HEK293 (cell line): ENCODE data around the gene CHRNA1.

Experiments used
- CTCF ChIA-PET: fragments of 350-600 bp; formaldehyde crosslinking; extraction: SDS; loops from one replicate; lab custom pipeline; 2021; ENCODE audit warnings: antibody characterized with exemption; lab: Yijun Ruan, JAX
- POLR2A ChIA-PET: fragments of 300-600 bp; formaldehyde crosslinking; extraction: SDS; loops from one replicate; lab custom pipeline; 2020; ENCODE audit warnings: antibody characterized with exemption, inconsistent platforms; lab: Yijun Ruan, JAX
- H3K27ac ChIP-seq: fragments of 200-500 bp; sonication (Bioruptor generic); 2 replicates; pipeline ENCODE4 v1.5.1; 2014; ENCODE audit warnings: low read depth, low read length, control low read depth, inconsistent platforms; ENCODE audit errors: extremely low read depth
- H3K36me3 ChIP-seq, 2 experiments: fragments of 200-500 bp in 1 of 2; sonication (Bioruptor generic) in 1 of 2; 1 replicate in 1 of 2; 2 replicates in 1 of 2; pipeline ENCODE4 v1.5.1; 2014 to 2017; ENCODE audit warnings: inconsistent platforms in 2 of 2, low read length in 2 of 2; ENCODE audit not compliant: control insufficient read depth in 2 of 2, insufficient read depth in 1 of 2
- H3K4me1 ChIP-seq: fragments of 200-500 bp; sonication (Bioruptor generic); 2 replicates; pipeline ENCODE4 v1.5.1; 2014; ENCODE audit warnings: mild to moderate bottlenecking, low read length, inconsistent platforms; ENCODE audit not compliant: control insufficient read depth, insufficient read depth
- H3K4me3 ChIP-seq: 2 replicates; pipeline ENCODE4 v1.5.1; 2011; ENCODE audit warnings: low read depth, mild to moderate bottlenecking, control low read depth, low read length, moderate library complexity
- H3K9me3 ChIP-seq: fragments of 200-500 bp; sonication (Bioruptor generic); 2 replicates; pipeline ENCODE4 v1.5.1; 2014; ENCODE audit warnings: low read depth, low read length, inconsistent platforms; ENCODE audit not compliant: control insufficient read depth, insufficient read depth
- HIC1 ChIP-seq: fragments of 450-650 bp; formaldehyde crosslinking; IDR thresholded peaks from 2 replicates; pipeline ENCODE4 v1.5.1; 2016; ENCODE audit warnings: missing biosample characterization, missing genetic modification characterization
- IKZF3 ChIP-seq: fragments of 450-650 bp; IDR thresholded peaks from 2 replicates; pipeline ENCODE4 v1.5.0; 2018; ENCODE audit warnings: missing biosample characterization, mild to moderate bottlenecking, missing genetic modification characterization, moderate library complexity
- MZF1 ChIP-seq: fragments of 450-650 bp; formaldehyde crosslinking; IDR thresholded peaks from 2 replicates; pipeline ENCODE4 v1.5.1; 2017; ENCODE audit warnings: missing biosample characterization, missing genetic modification characterization, borderline replicate concordance
- OVOL3 ChIP-seq: fragments of 450-650 bp; formaldehyde crosslinking; IDR thresholded peaks from 2 replicates; pipeline ENCODE4 v1.5.1; 2016; ENCODE audit warnings: missing biosample characterization, missing genetic modification characterization
- PATZ1 ChIP-seq: fragments of 450-650 bp; formaldehyde crosslinking; IDR thresholded peaks from 2 replicates; pipeline ENCODE4 v1.5.1; 2016; ENCODE audit warnings: missing biosample characterization, missing genetic modification characterization
- PRDM1 ChIP-seq: fragments of 450-650 bp; formaldehyde crosslinking; IDR thresholded peaks from 2 replicates; pipeline ENCODE4; 2016; ENCODE audit warnings: missing biosample characterization, missing genetic modification characterization
- REST ChIP-seq: fragments of 450-650 bp; formaldehyde crosslinking; IDR thresholded peaks from 2 replicates; pipeline ENCODE4 v1.5.1; 2016; ENCODE audit warnings: missing biosample characterization, missing genetic modification characterization
- ZBTB26 ChIP-seq: fragments of 450-650 bp; formaldehyde crosslinking; optimal IDR thresholded peaks from 2 replicates; pipeline ENCODE3; 2016; ENCODE audit warnings: missing biosample characterization, mild to moderate bottlenecking, missing genetic modification characterization
- ZFP3 ChIP-seq: fragments of 450-650 bp; formaldehyde crosslinking; IDR thresholded peaks from 2 replicates; pipeline ENCODE4 v1.5.1; 2016; ENCODE audit warnings: low read depth, missing biosample characterization, missing genetic modification characterization
- ZNF174 ChIP-seq: fragments of 450-650 bp; formaldehyde crosslinking; IDR thresholded peaks from 2 replicates; pipeline ENCODE4 v1.5.0; 2017; ENCODE audit warnings: missing biosample characterization, mild to moderate bottlenecking, missing genetic modification characterization
- ZNF266 ChIP-seq: fragments of 450-650 bp; formaldehyde crosslinking; IDR thresholded peaks from 2 replicates; pipeline ENCODE4 v1.5.1; 2016; ENCODE audit warnings: missing biosample characterization, missing genetic modification characterization, low read depth
- ZNF274 ChIP-seq, 2 experiments: fragments of 200-500 bp in 1 of 2; fragments of 450-650 bp in 1 of 2; sonication (Bioruptor generic) in 1 of 2; formaldehyde crosslinking in 1 of 2; IDR thresholded peaks; 2 replicates each; pipeline versions ENCODE4 v1.5.1 to v1.6.1; 2014 to 2016; ENCODE audit warnings: borderline replicate concordance in 1 of 2, inconsistent platforms in 1 of 2, low read length in 1 of 2, missing biosample characterization in 1 of 2, missing genetic modification characterization in 1 of 2
- ZNF391 ChIP-seq: fragments of 450-650 bp; formaldehyde crosslinking; IDR thresholded peaks from 2 replicates; pipeline ENCODE4 v1.5.1; 2016; ENCODE audit warnings: low read depth, missing biosample characterization, missing genetic modification characterization, borderline replicate concordance
- ZNF416 ChIP-seq: fragments of 450-650 bp; formaldehyde crosslinking; IDR thresholded peaks from 2 replicates; pipeline ENCODE4 v1.5.1; 2016; ENCODE audit warnings: missing biosample characterization, missing genetic modification characterization
- ZNF488 ChIP-seq: fragments of 450-650 bp; formaldehyde crosslinking; IDR thresholded peaks from 2 replicates; pipeline ENCODE4 v1.5.1; 2016; ENCODE audit warnings: missing biosample characterization, missing genetic modification characterization
- ZNF549 ChIP-seq: fragments of 450-650 bp; IDR thresholded peaks from 2 replicates; pipeline ENCODE4 v1.5.1; 2018; ENCODE audit warnings: missing biosample characterization, missing genetic modification characterization, mild to moderate bottlenecking, inconsistent platforms, moderate library complexity
- ZNF560 ChIP-seq: fragments of 450-650 bp; formaldehyde crosslinking; IDR thresholded peaks from 2 replicates; pipeline ENCODE4 v1.5.1; 2017; ENCODE audit warnings: missing biosample characterization, missing genetic modification characterization, borderline replicate concordance
- ZNF596 ChIP-seq: fragments of 450-650 bp; IDR thresholded peaks from 2 replicates; pipeline ENCODE4 v1.5.0; 2018; ENCODE audit warnings: missing biosample characterization, mild to moderate bottlenecking, missing genetic modification characterization, moderate library complexity
- ZNF600 ChIP-seq: fragments of 450-650 bp; formaldehyde crosslinking; IDR thresholded peaks from 2 replicates; pipeline ENCODE4 v1.5.1; 2016; ENCODE audit warnings: missing biosample characterization, missing genetic modification characterization
- ZNF777 ChIP-seq: fragments of 450-650 bp; formaldehyde crosslinking; IDR thresholded peaks from 2 replicates; pipeline ENCODE4 v1.5.1; 2017; ENCODE audit warnings: missing biosample characterization, missing genetic modification characterization, borderline replicate concordance
- ZNF791 ChIP-seq: fragments of 450-650 bp; formaldehyde crosslinking; IDR thresholded peaks from 2 replicates; pipeline ENCODE4 v1.5.1; 2016; ENCODE audit warnings: missing biosample characterization, missing genetic modification characterization
- ZSCAN16 ChIP-seq: fragments of 450-650 bp; formaldehyde crosslinking; IDR thresholded peaks from 2 replicates; pipeline ENCODE4 v1.5.1; 2016; ENCODE audit warnings: missing biosample characterization, missing genetic modification characterization
- ZSCAN30 ChIP-seq: fragments of 450-650 bp; IDR thresholded peaks from 2 replicates; pipeline ENCODE4 v1.5.1; 2018; ENCODE audit warnings: missing biosample characterization, mild to moderate bottlenecking, missing genetic modification characterization, moderate library complexity

CHRNA1 gene

GRCh38 chr2:174800436-174801205 is 36.3 kb upstream of the CHRNA1 start:
- ChIA-PET CTCF (no interaction called here), POLR2A (no interaction called here)
- peaks cover 0 to 25% of the 10 kb centered on the region in 2 experiments; a peak in 2 of 3 replicates for H3K36me3 ChIP-seq
- H3K9me3 ChIP-seq, result no peaks in the 10 kb centered on the region
- no peak overlapping the region for H3K27ac ChIP-seq
- H3K4me3 ChIP-seq, result no peak overlapping the region
- H3K4me1 ChIP-seq, result no peaks in the 10 kb centered on the region
- TF ChIP-seq ZNF266, result no peak
- no peak for TF ChIP-seq ZBTB26 (tag by site-specific recombination)
- no peak for TF ChIP-seq OVOL3
- TF ChIP-seq PATZ1 (tag by site-specific recombination), result no peak
- TF ChIP-seq ZNF391 (tag by site-specific recombination), result no peak
- no peak for TF ChIP-seq ZNF777
- TF ChIP-seq ZFP3 (tag by site-specific recombination), result no peak
- no peak for TF ChIP-seq ZNF560 (tag by site-specific recombination)
- no peak for TF ChIP-seq ZSCAN16 (tag by site-specific recombination)
- no peak for TF ChIP-seq ZNF174
- no peak for TF ChIP-seq IKZF3 (tag by site-specific recombination)
- TF ChIP-seq ZNF488 (tag by site-specific recombination), result no peak
- no peak for TF ChIP-seq ZNF416 (tag by site-specific recombination)
- no peak for TF ChIP-seq ZNF791
- no peak for TF ChIP-seq ZNF596
- TF ChIP-seq ZNF549, result no peak
- no peak for TF ChIP-seq ZNF600 (tag by site-specific recombination)
- TF ChIP-seq ZSCAN30 (tag by site-specific recombination), result no peak

GRCh38 chr2:174798801-174799200 is 34.5 kb upstream of the CHRNA1 start:
- no peak overlapping the region for H3K27ac ChIP-seq
- CTCF ChIA-PET, result interaction anchor here (0.8 kb wide), 1 partner anchor 207 kb away, joined by 5 read pairs; the partner anchor contains the start of gene CHN1
- H3K9me3 ChIP-seq, result no peaks in the 10 kb centered on the region
- peaks cover 0 to 18% of the 10 kb centered on the region in 2 experiments; a peak in 2 of 3 replicates for H3K36me3 ChIP-seq
- TF ChIP-seq HIC1 (tag by site-specific recombination), result no peak
- TF ChIP-seq PRDM1 (tag by site-specific recombination), result no peak
- TF ChIP-seq ZNF274 (IDR thresholded peaks at IDR 0.05; ENCODE audit: low read length), result no peak
- TF ChIP-seq ZNF274 (tag by site-specific recombination; IDR thresholded peaks at IDR 0.05; ENCODE audit: borderline replicate concordance), result no peak
- no peak for TF ChIP-seq REST (tag by site-specific recombination)
- no peak for TF ChIP-seq MZF1
- TF ChIP-seq, all 188 proteins: peak for 0
- Histone ChIP-seq H3K4me1 (no peaks in the 10 kb centered on the region), H3K4me3 (no peak overlapping the region)
- POLR2A ChIA-PET, result no interaction called here
